Sigmoid colon (tissue), 7 donors: ENCODE measurements around the gene IFIT5. TPM values are rescaled to one million over a fixed set of nuclear protein-coding genes. Genes with fewer than 3 reads are reported as not detected.

Experiments
- DNase-seq: peaks from one replicate; pipeline ENCODE4 v3.0.0-alpha.2; 2019
- H3K27ac ChIP-seq, 4 donors: fragments of 200-600 bp; sonication (generic); one replicate each; pipeline ENCODE4 v1.5.1; 2016 to 2019; ENCODE audit warnings: mild to moderate bottlenecking in 1 of 4
- H3K27me3 ChIP-seq, 3 donors: fragments of 200-600 bp; sonication (generic); one replicate each; pipeline ENCODE4 v1.5.1; 2019; ENCODE audit warnings: mild to moderate bottlenecking in 1 of 3
- H3K36me3 ChIP-seq, 4 donors: fragments of 200-600 bp; sonication (generic); one replicate each; pipeline ENCODE4 v1.5.1; 2016 to 2019
- H3K4me1 ChIP-seq, 4 donors: fragments of 200-600 bp; sonication (generic); one replicate each; pipeline ENCODE4 v1.5.1; 2017 to 2019
- H3K4me3 ChIP-seq, 4 donors: fragments of 200-600 bp; sonication (generic); one replicate each; pipeline ENCODE4 v1.5.1; 2017 to 2019; ENCODE audit warnings: mild to moderate bottlenecking in 2 of 4, moderate library complexity in 1 of 4
- H3K9me3 ChIP-seq, 4 donors: fragments of 200-600 bp in 3 of 4; sonication (generic) in 3 of 4; one replicate each; pipeline versions ENCODE4 v1.5.1 to v1.6.1; 2013 to 2019
- CTCF ChIP-seq, 4 experiments: fragments of 450-650 bp in 3 of 4; fragments of 200-600 bp in 1 of 4; IDR thresholded peaks; one replicate each; pipeline ENCODE4 v1.5.1; 2016 to 2019; ENCODE audit warnings: antibody characterized with exemption in 4 of 4, mild to moderate bottlenecking in 3 of 4, moderate library complexity in 2 of 4
- EP300 ChIP-seq, 4 donors: sonication (generic); formaldehyde crosslinking; IDR thresholded peaks; one replicate each; pipeline ENCODE4 v1.6.1; 2017; ENCODE audit warnings: antibody characterized with exemption in 4 of 4
- POLR2A ChIP-seq, 2 donors: fragments of 450-650 bp; IDR thresholded peaks; one replicate each; pipeline ENCODE4 v1.6.1; 2016; ENCODE audit warnings: antibody characterized with exemption in 2 of 2, mild to moderate bottlenecking in 2 of 2, moderate library complexity in 2 of 2
- POLR2AphosphoS5 ChIP-seq, 4 donors: sonication (generic); formaldehyde crosslinking; IDR thresholded peaks; one replicate each; pipeline ENCODE4 v1.6.1; 2017; ENCODE audit warnings: antibody characterized with exemption in 4 of 4
- WGBS, 2 donors: extraction: QIAGEN DNeasy Blood & Tissue Kit; methylation state at CpG; one replicate each; pipeline ENCODE4 v1.1.7; 2013; 5-methylcytosine and 5-hydroxymethylcytosine counted together
- intact Hi-C: fragments of 100-400 bp; cut with DNase I; formaldehyde crosslinking; loops from one replicate; pipeline ENCODE4 v1.15.1; 2023
- polyA plus RNA-seq, 3 donors: library from polyadenylated mRNA; stranded (reverse); fragments of 200-250 nt; gene quantifications; one replicate each; pipeline ENCODE4 v1.2.3, GENCODE V29; 2013
- total RNA-seq, 4 donors: library from RNA; depleted of rRNA; stranded (reverse); fragments of >200 nt; gene quantifications; one replicate each; pipeline ENCODE4 v1.1.0, GENCODE V29; 2016
- donor health status: healthy with polysubstance abuse.
- donor health status: Bipolar disorder and iron deficiency.
- donor health status: healthy.

Gene IFIT5
- total and polyA plus RNA-seq, 7 donors: 5.3 to 24.3 (median 10.2) TPM

- Histone ChIP-seq H3K9me3 (no peaks in the 10 kb centered on the region), H3K4me3 (peak overlapping the region; percentile 41 to 58 (median 52)), H3K27me3 (no peaks in the 10 kb centered on the region), H3K4me1 (peaks cover 0 to 47% (median 42%) of the 10 kb centered on the region in 4 donors), H3K36me3 (no peaks in the 10 kb centered on the region), H3K27ac (peak overlapping the region; percentile 81 to 93 (median 84))
- peak; percentile 81 for DNase-seq
- intact Hi-C loops: loop anchor here (2.0 kb wide), 1 partner anchor 22 kb away; the partner anchor contains the start of gene IFIT5
- WGBS, 2 donors: 39 to 59% methylated on average over 2 of the region's 2 CpGs
- TF ChIP-seq EP300 (IDR thresholded peaks at IDR 0.05) (no peak), CTCF (IDR thresholded peaks at IDR 0.05) (no peak), POLR2A (IDR thresholded peaks at IDR 0.05) (no peak), POLR2AphosphoS5 (IDR thresholded peaks at IDR 0.05) (peak; percentile 48 to 74 (median 55))
These were observed 21.4 kb upstream of the IFIT5 start for GRCh38 chr10:89392974-89393373.

DNA sequence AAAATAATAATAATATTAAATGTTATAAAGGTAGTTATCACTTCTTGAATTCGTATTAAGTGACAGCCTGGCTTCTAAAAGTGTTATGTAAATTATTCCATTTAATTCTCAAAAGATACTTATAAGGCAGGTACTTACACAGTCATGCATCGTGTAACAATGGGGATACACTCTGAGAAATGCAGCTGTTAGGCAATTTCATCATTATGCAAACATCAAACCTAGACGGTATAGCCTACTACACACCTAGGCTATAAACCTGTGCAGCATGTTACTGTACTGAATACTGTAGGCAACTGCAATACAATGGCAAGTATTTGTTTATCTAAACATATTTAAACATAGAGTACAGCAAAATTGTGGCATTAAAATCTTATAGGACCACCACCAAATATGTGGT lies 20.5 kb upstream of the IFIT5 start:
- Histone ChIP-seq H3K27me3 (no peaks in the 10 kb centered on the region), H3K36me3 (no peaks in the 10 kb centered on the region), H3K27ac (peak overlapping the region; percentile 81 to 93 (median 84)), H3K4me1 (peaks cover 0 to 51% (median 42%) of the 10 kb centered on the region in 4 donors), H3K4me3 (peak overlapping the region in 3 of 4 donors; percentile 52 to 58 (median 52)), H3K9me3 (no peaks in the 10 kb centered on the region)
- WGBS, 2 donors: 15 to 37% methylated on average over 3 of the region's 3 CpGs
- no peak for TF ChIP-seq CTCF (IDR thresholded peaks at IDR 0.05)
- no peak for TF ChIP-seq POLR2AphosphoS5 (IDR thresholded peaks at IDR 0.05)
- TF ChIP-seq POLR2A (IDR thresholded peaks at IDR 0.05): no peak
- no peak for TF ChIP-seq EP300 (IDR thresholded peaks at IDR 0.05)
- DNase-seq: no peak
- intact Hi-C loops: loop anchor here (2.0 kb wide), 1 partner anchor 21 kb away; the partner anchor contains the start of gene IFIT5

DNA sequence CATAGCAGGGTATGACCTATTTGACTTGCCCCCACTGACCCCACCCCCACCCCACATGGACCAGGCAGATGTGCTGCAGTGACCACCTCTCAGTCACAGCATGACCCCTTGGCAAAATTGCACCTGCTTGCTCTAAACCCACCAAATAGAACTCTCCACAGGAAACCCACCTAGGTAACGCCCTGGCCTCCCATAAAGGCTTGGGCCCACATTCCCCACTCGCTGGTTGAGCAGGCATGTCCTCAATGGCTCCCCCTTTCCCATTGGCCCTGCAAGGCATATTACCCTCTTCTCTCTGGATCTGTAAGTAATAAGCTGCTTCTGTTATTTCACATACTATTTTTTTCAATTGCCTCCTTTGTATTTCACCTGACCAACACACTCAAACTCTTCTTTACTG lies 19.2 kb upstream of the IFIT5 start:
- H3K36me3 ChIP-seq: no peaks in the 10 kb centered on the region
- TF ChIP-seq EP300 (IDR thresholded peaks at IDR 0.05) (no peak), POLR2A (IDR thresholded peaks at IDR 0.05) (no peak), CTCF (IDR thresholded peaks at IDR 0.05) (no peak), POLR2AphosphoS5 (IDR thresholded peaks at IDR 0.05) (no peak)
- H3K9me3 ChIP-seq: no peaks in the 10 kb centered on the region
- DNase-seq: no peak
- H3K4me3 ChIP-seq: no peak overlapping the region
- peaks cover 0 to 51% (median 42%) of the 10 kb centered on the region in 4 donors for H3K4me1 ChIP-seq
- H3K27ac ChIP-seq: peak overlapping the region in 1 of 4 donors; percentile 2
- H3K27me3 ChIP-seq: no peaks in the 10 kb centered on the region
- WGBS, 2 donors: 94% methylated on average over 2 of the region's 2 CpGs
- intact Hi-C loops: no loop called here

DNA sequence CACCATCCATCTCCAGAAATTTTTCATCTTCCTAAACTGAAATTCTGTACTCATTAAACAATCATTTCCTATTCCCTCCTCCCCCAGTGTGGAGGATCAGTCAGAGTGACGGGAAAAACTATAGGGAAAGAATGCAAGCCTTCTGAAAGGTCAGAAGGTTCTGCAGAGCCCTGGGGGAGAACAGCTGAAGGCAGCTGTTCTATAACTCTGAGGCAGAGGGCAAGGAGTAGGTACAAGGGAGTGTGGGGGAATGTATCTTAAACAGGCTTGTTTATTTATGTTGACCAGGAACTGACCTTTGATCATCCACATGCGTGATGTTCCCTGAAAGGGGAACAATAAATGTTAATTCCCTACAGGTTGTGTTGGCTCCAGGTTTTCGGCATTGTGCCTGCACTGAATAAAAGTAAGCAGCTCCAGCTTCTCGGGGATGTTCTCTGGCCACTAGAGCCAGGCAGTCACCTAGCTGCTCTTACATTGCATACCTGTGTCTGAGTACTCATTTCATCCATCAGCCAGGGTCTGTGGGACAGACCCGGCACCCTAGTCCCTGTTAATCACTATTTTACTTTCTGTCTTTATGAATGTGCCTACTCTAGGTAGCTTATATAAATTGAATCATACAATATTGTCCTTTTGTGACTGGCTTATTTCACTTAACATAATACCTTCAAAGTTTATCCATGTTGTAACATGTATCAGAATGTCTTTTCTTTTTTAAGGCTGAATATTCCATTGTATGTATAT lies 16.2 kb upstream of the IFIT5 start:
- no peak for DNase-seq
- Histone ChIP-seq H3K27me3 (no peaks in the 10 kb centered on the region), H3K36me3 (peaks cover 0 to 13% (median 0%) of the 10 kb centered on the region in 4 donors), H3K4me3 (no peak overlapping the region), H3K4me1 (peaks cover 0 to 27% (median 18%) of the 10 kb centered on the region in 4 donors), H3K27ac (no peak overlapping the region), H3K9me3 (no peaks in the 10 kb centered on the region)
- TF ChIP-seq CTCF (IDR thresholded peaks at IDR 0.05) (no peak), POLR2AphosphoS5 (IDR thresholded peaks at IDR 0.05) (no peak), POLR2A (IDR thresholded peaks at IDR 0.05) (no peak), EP300 (IDR thresholded peaks at IDR 0.05) (no peak)
- intact Hi-C loops: no loop called here
- WGBS, 2 donors: 32 to 63% methylated on average over 5 of the region's 5 CpGs
